ENCODE measurements around the gene DCAF11. TPM values are rescaled to one million over a fixed set of nuclear protein-coding genes. Genes with fewer than 3 reads are reported as not detected.

Gene DCAF11
- total RNA-seq, 2 experiments from 2014 or later: 106 to 116 TPM

- CTCF ChIA-PET: interaction anchor here (0.6 to 6.2 kb wide), 2 partner anchors 9 to 61 kb away, joined by 4 to 49 read pairs; no protein-coding TSS in a partner anchor
- H3K27ac Mint-ChIP-seq: no peak overlapping the region
- H3K9me3 Mint-ChIP-seq: no peaks in the 10 kb centered on the region
- peaks cover 71% of the 10 kb centered on the region for H3K4me1 Mint-ChIP-seq
- peaks cover 82% of the 10 kb centered on the region for H3K36me3 Mint-ChIP-seq (ENCODE audit: low read depth)
- POLR2A ChIA-PET: no interaction called here
- no peak for DNase-seq
- no peaks in the 10 kb centered on the region for H3K27me3 Mint-ChIP-seq
- H3K4me3 Mint-ChIP-seq: no peak overlapping the region
These were observed 51.2 kb downstream of the DCAF11 start for GRCh38 chr14:24165785-24166184.

GRCh38 chr14:24167469-24168114 lies 53.0 kb downstream of the DCAF11 start:
- POLR2A ChIA-PET: interaction anchor here (0.6 kb wide), 1 partner anchor 28 kb away, joined by 3 read pairs; the partner anchor contains the start of gene TM9SF1
- peaks cover 77% of the 10 kb centered on the region for H3K4me1 Mint-ChIP-seq
- H3K9me3 Mint-ChIP-seq: no peaks in the 10 kb centered on the region
- H3K27me3 Mint-ChIP-seq: no peaks in the 10 kb centered on the region
- H3K36me3 Mint-ChIP-seq (ENCODE audit: low read depth): peaks cover 74% of the 10 kb centered on the region
- CTCF ChIA-PET: interaction anchor here (1.6 kb wide), 1 partner anchor 13 kb away, joined by 5 read pairs; no protein-coding TSS in a partner anchor
- H3K4me3 Mint-ChIP-seq: no peak overlapping the region
- no peak for DNase-seq
- peak overlapping the region; percentile 70 for H3K27ac Mint-ChIP-seq

- Mint-ChIP-seq H3K27me3 (no peaks in the 10 kb centered on the region), H3K4me1 (peaks cover 55% of the 10 kb centered on the region), H3K4me3 (peak within 1 kb of the TSS; percentile 69), H3K27ac (peak within 1 kb of the TSS; percentile 86), H3K9me3 (no peaks in the 10 kb centered on the region), H3K36me3 (ENCODE audit: low read depth) (peaks cover 53% of the 10 kb centered on the region)
- ChIA-PET CTCF (interaction anchor here (0.6 to 6.2 kb wide), 6 partner anchors 9 to 870 kb away, joined by 3 to 49 read pairs (median 8); partner anchors contain the start of genes EMC9, IPO4 and IRF9), POLR2A (interaction anchor here (0.6 kb wide), 1 partner anchor 9 kb away, joined by 3 read pairs; no protein-coding TSS in a partner anchor)
- peak; percentile 67 for DNase-seq
These were observed 57.1 kb downstream of the DCAF11 start, which contains the start of gene REC8 for GRCh38 chr14:24171422-24172260. REC8 (plus strand) TSS chr14:24172080; CDS start chr14:24172553, 473 bp downstream.

- CTCF ChIA-PET: interaction anchor here (6.2 kb wide), 1 partner anchor 10 kb away, joined by 49 read pairs; the partner anchor contains the start of gene IRF9
- peaks cover 51% of the 10 kb centered on the region for H3K36me3 Mint-ChIP-seq (ENCODE audit: low read depth)
- H3K9me3 Mint-ChIP-seq: no peaks in the 10 kb centered on the region
- POLR2A ChIA-PET: no interaction called here
- H3K4me1 Mint-ChIP-seq: peaks cover 49% of the 10 kb centered on the region
- no peaks in the 10 kb centered on the region for H3K27me3 Mint-ChIP-seq
- no peak for DNase-seq
- peak overlapping the region; percentile 69 for H3K4me3 Mint-ChIP-seq
- no peak overlapping the region for H3K27ac Mint-ChIP-seq
These were observed 57.8 kb downstream of the DCAF11 start for GRCh38 chr14:24172261-24172860.

- Mint-ChIP-seq H3K27ac (peak overlapping the region; percentile 54), H3K36me3 (ENCODE audit: low read depth) (peaks cover 51% of the 10 kb centered on the region), H3K9me3 (no peaks in the 10 kb centered on the region), H3K4me1 (peaks cover 45% of the 10 kb centered on the region), H3K4me3 (peak overlapping the region; percentile 69), H3K27me3 (no peaks in the 10 kb centered on the region)
- no peak for DNase-seq
- ChIA-PET CTCF (interaction anchor here (1.1 to 6.2 kb wide), 3 partner anchors 10 to 16 kb away, joined by 5 to 49 read pairs (median 6); partner anchors contain the start of genes IPO4 and IRF9), POLR2A (no interaction called here)
These were observed 58.3 kb downstream of the DCAF11 start for GRCh38 chr14:24172871-24173281.

Small RNA genes lying within 50 kb of the gene (microRNA-seq; reads per million reads assigned to microRNA genes)
- 0.63 reads per million for gene MIR7703 (ENCODE audit: borderline microRNAs expressed, borderline replicate concordance)

Other genes starting within 250 kb of the DCAF11 start
- 10 to 100 TPM; 28.8 to 31.3 TPM for gene DHRS4, start 161.0 kb upstream of the DCAF11 start, total RNA-seq
- 10 to 100 TPM; 22.5 to 24.8 TPM for gene DHRS4L2, start 125.8 kb upstream of the DCAF11 start, total RNA-seq
- 1 to 10 TPM in 1 of 2 experiments, under 1 TPM in 1; 0.83 to 1.1 TPM for gene CARMIL3, start 62.8 kb upstream of the DCAF11 start, total RNA-seq
- gene CPNE6, start 43.2 kb upstream of the DCAF11 start, total RNA-seq: not detected
- gene PCK2, start 20.5 kb upstream of the DCAF11 start, total RNA-seq: 10 to 100 TPM; 57.4 to 60.3 TPM
- 1 to 10 TPM; 3.1 to 3.3 TPM for gene NRL, start 172 bp downstream of the DCAF11 start, total RNA-seq
- 1 to 10 TPM; 1.9 to 2.0 TPM for gene FITM1, start 15.9 kb downstream of the DCAF11 start, total RNA-seq
- 100 to 1,000 TPM; 498 to 547 TPM for gene PSME1, start 21.4 kb downstream of the DCAF11 start, total RNA-seq
- 10 to 100 TPM; 37.1 to 41.0 TPM for gene EMC9, start 26.8 kb downstream of the DCAF11 start, total RNA-seq
- gene PSME2, start 31.8 kb downstream of the DCAF11 start, total RNA-seq: 100 to 1,000 TPM; 644 to 698 TPM
- gene RNF31, start 32.7 kb downstream of the DCAF11 start, total RNA-seq: 100 to 1,000 TPM; 147 to 160 TPM
- 100 to 1,000 TPM; 285 to 286 TPM for gene IRF9, start 46.5 kb downstream of the DCAF11 start, total RNA-seq
- 10 to 100 TPM; 52.8 to 61.0 TPM for gene REC8, start 57.3 kb downstream of the DCAF11 start, total RNA-seq
- 10 to 100 TPM; 45.3 to 48.7 TPM for gene IPO4, start 74.0 kb downstream of the DCAF11 start, total RNA-seq
- 10 to 100 TPM; 28.6 to 33.2 TPM for gene TM9SF1, start 80.7 kb downstream of the DCAF11 start, total RNA-seq
- under 1 TPM; 0.52 to 0.60 TPM for gene TSSK4, start 90.9 kb downstream of the DCAF11 start, total RNA-seq
- 10 to 100 TPM; 79.8 to 93.2 TPM for gene CHMP4A, start 98.7 kb downstream of the DCAF11 start, total RNA-seq
- gene MDP1, start 101.3 kb downstream of the DCAF11 start, total RNA-seq: 10 to 100 TPM; 10.1 to 10.7 TPM
- 100 to 1,000 TPM; 178 to 229 TPM for gene NEDD8, start 117.6 kb downstream of the DCAF11 start, total RNA-seq
- gene GMPR2, start 118.2 kb downstream of the DCAF11 start, total RNA-seq: 10 to 100 TPM; 72.0 to 74.5 TPM
- gene TINF2, start 127.8 kb downstream of the DCAF11 start, total RNA-seq: 100 to 1,000 TPM; 130 to 141 TPM
- gene TGM1, start 148.4 kb downstream of the DCAF11 start, total RNA-seq: 1 to 10 TPM; 6.5 TPM
- 10 to 100 TPM; 54.8 to 55.0 TPM for gene RABGGTA, start 156.8 kb downstream of the DCAF11 start, total RNA-seq
- gene DHRS1, start 185.0 kb downstream of the DCAF11 start, total RNA-seq: 10 to 100 TPM; 31.7 to 35.0 TPM
- gene NOP9, start 185.1 kb downstream of the DCAF11 start, total RNA-seq: 10 to 100 TPM; 30.8 to 35.2 TPM
- gene CIDEB, start 193.2 kb downstream of the DCAF11 start, total RNA-seq: 10 to 100 TPM; 28.7 to 30.9 TPM
- 10 to 100 TPM; 18.6 to 21.7 TPM for gene LTB4R2, start 195.4 kb downstream of the DCAF11 start, total RNA-seq
- gene LTB4R, start 196.7 kb downstream of the DCAF11 start, total RNA-seq: 10 to 100 TPM; 26.6 to 28.3 TPM
- 1 to 10 TPM; 4.1 to 5.3 TPM for gene ADCY4, start 220.3 kb downstream of the DCAF11 start, total RNA-seq
- 10 to 100 TPM; 37.5 to 41.4 TPM for gene RIPK3, start 225.2 kb downstream of the DCAF11 start, total RNA-seq